ENCODE measurements around the gene POLQ.

- TF ChIP-seq POLR2A (IDR thresholded peaks at IDR 0.05; ENCODE audit: low read depth, low read length) (no peak), POLR2AphosphoS5 (IDR thresholded peaks at IDR 0.05; ENCODE audit: low read depth, low read length) (no peak), TAF1 (IDR thresholded peaks at IDR 0.05; ENCODE audit: borderline replicate concordance, low read depth, low read length) (no peak)
Observed at GRCh38 chr3:121505256-121505655, 40.5 kb downstream of the POLQ start.
